ENCODE measurements around the gene TBC1D32.
"Not testable (repeated sequence)": the region's sequence is repeated elsewhere in the genome, so short reads cannot be mapped to it uniquely, and the experiment has no call there.

Gene TBC1D32, protein sequence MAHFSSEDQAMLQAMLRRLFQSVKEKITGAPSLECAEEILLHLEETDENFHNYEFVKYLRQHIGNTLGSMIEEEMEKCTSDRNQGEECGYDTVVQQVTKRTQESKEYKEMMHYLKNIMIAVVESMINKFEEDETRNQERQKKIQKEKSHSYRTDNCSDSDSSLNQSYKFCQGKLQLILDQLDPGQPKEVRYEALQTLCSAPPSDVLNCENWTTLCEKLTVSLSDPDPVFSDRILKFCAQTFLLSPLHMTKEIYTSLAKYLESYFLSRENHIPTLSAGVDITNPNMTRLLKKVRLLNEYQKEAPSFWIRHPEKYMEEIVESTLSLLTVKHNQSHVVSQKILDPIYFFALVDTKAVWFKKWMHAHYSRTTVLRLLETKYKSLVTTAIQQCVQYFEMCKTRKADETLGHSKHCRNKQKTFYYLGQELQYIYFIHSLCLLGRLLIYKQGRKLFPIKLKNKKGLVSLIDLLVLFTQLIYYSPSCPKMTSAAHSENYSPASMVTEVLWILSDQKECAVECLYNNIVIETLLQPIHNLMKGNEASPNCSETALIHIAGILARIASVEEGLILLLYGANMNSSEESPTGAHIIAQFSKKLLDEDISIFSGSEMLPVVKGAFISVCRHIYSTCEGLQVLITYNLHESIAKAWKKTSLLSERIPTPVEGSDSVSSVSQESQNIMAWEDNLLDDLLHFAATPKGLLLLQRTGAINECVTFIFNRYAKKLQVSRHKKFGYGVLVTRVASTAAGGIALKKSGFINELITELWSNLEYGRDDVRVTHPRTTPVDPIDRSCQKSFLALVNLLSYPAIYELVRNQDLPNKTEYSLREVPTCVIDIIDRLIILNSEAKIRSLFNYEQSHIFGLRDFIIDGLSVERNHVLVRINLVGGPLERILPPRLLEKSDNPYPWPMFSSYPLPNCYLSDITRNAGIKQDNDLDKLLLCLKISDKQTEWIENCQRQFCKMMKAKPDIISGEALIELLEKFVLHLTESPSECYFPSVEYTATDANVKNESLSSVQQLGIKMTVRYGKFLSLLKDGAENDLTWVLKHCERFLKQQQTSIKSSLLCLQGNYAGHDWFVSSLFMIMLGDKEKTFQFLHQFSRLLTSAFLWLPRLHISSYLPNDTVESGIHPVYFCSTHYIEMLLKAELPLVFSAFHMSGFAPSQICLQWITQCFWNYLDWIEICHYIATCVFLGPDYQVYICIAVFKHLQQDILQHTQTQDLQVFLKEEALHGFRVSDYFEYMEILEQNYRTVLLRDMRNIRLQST

GRCh38 chr6:121334299-121335086 is at the start of gene TBC1D32:
TSS of gene TBC1D32 (minus strand) at chr6:121334480. CDS start at chr6:121334430, 50 bp downstream.
- DNase-seq: peak; percentile 88

DNA sequence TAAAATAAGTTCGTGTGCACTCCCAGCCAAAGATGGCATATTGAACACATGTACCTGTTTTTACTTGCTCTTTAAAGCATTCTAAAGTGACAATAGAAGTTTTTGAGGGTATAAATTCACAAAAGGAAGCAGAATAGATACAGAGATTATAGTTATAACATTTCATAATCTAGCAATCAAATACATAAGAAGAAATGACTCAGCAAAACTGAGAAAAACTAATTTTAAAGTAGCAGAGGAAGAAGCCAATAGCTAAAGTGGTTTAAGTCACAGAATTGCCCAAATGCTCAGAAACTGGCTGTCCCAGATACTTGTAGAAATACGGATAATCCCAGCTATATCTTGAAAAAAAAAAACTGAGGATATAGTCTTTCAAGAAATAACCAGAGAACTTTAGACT is 49.2 kb upstream of the TBC1D32 start:
- DNase-seq: no peak

GRCh38 chr6:121382467-121383121 is 48.3 kb upstream of the TBC1D32 start:
- DNase-seq: no peak

- DNase-seq: no peak
Observed at GRCh38 chr6:121376411-121376810, 42.1 kb upstream of the TBC1D32 start.

DNA sequence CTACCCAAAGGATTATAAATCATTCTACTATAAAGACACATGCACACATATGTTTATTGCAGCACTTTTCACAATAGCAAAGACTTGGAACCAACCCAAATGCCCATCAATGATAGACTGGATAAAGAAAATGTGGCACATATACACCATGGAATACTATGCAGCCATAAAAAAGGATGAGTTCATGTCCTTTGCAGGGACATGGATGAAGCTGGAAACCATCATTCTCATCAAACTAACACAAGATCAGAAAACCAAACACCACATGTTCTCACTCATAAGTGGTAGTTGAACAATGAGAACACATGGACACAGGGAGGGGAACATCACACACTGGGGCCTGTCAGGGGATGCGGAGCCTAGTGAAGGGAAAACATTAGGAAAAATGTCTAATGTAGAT is 39.9 kb upstream of the TBC1D32 start:
- not testable (repeated sequence) for DNase-seq

DNA sequence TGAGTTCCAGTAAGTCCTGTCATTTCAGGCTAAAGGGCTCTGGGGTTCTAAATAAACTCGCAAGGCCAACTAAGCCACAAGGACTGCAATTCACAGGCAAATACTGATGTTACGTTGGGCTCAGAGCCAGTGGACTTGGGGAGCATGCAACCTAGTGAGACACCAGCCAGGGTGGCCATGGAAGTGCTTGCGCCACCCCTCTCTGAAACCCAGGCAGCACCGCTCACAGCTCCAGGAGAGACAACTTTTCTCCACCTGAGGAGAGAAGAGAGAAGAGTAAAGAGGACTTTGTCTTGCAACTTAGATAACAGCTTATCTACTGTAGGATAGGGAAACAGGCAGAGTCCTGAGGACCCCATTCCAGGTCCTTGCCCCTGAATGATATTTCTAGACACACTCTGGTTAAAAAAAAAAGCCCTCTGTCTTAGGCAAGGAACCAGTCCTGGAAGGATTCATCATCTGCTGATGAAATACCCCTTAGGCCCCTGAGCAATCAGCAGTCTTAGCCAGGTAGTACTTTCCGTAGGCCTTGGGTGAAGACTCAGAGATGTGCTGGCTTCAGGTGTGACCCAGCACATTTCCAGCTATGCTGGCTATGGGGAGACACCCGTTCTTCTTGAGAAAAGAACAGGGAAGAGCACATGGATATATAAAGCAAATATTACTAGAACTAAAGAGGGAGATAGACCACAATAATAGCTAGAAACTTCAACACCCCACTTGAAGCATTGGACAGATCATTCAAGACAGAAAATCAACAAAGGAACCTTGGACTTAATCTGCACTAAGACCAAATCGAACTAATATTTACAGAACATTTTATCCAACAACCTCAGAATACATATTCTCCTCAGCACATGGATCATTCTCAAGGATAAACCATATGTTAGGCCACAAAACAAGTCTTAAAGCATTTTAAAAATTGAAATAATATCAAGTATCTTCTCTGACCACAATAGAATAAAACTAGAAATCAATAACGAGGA is 31.5 kb upstream of the TBC1D32 start:
- DNase-seq: no peak

DNA sequence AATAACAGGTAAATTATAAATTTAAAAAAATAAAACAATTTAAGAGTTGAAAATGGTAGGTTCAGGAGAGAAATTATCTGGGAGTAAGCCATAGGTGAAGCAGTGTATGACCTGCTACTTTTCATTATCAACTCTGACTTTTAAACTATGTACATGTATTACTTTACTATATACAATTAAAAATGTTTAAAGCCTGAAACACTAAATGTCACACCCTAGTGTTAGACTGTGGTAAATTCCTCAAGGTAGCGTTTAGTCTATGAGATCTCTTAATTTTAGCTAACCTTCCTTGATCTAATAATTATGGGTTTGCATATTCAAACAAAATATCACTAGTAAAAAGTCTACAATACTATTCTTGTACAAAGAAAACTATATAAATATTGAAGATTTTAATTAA is 22.3 kb upstream of the TBC1D32 start:
- no peak for DNase-seq

DNA sequence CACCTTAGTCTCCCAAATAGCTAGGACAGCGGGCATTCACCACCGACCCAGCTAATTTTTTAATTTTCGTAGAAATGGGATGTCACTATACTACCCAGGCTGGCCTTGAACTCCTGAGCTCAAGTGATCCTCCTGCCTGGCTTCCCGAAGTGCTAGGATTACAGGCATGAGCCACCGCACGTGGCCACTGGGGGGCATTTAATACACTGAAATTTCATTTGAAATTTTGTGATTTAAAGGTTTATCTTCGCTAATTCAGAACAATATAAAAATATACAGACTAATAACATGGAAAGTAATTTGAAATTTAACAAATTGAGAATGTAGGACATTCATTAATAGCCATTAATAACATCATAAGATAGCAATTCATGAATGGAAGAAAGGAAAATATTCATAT is 20.5 kb upstream of the TBC1D32 start:
- no peak for DNase-seq

DNA sequence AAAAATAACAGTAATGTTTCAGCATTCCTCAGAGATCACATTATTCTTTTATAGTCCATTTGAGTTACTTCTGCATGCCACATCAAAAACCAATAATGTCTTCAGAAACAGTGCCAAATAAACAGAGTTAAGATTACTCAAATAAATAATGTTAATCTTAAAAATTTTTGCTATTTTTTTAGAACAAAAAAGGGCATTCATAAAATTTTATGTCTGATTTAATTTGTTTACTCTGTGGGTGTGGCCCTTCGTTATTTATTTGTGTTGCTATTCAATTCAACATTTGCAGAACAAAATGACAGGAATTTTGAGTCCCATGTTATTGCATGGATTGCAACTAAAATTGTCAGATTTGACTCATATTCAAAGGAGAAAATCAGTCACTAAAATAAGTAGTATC is 18.7 kb upstream of the TBC1D32 start:
- no peak for DNase-seq

GRCh38 chr6:121351916-121352315 is 17.6 kb upstream of the TBC1D32 start:
- DNase-seq: no peak

GRCh38 chr6:121349596-121349995 is 15.3 kb upstream of the TBC1D32 start:
- no peak for DNase-seq

GRCh38 chr6:121347484-121347883 is 13.2 kb upstream of the TBC1D32 start:
- no peak for DNase-seq

DNA sequence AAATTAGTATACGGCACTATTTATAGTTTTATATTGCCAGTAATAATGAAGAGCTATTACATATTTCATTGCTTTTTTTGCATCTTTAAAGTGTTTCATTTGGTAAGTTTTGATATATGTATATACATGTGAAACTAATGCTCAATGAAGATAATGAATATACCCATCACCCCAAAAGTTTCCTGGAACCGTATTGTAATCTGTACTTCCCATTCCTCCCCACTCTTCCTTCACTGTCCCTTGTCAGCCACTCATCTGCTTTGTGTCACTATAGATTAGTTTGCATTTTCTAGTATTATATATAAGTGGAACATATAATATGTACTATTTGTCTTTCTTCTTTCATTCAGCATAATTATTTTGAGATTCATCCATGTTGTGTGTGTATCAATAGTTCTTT is 10.3 kb upstream of the TBC1D32 start:
- no peak for DNase-seq

- DNase-seq: no peak
Observed at GRCh38 chr6:121339639-121340226, 5.5 kb upstream of the TBC1D32 start.

DNA sequence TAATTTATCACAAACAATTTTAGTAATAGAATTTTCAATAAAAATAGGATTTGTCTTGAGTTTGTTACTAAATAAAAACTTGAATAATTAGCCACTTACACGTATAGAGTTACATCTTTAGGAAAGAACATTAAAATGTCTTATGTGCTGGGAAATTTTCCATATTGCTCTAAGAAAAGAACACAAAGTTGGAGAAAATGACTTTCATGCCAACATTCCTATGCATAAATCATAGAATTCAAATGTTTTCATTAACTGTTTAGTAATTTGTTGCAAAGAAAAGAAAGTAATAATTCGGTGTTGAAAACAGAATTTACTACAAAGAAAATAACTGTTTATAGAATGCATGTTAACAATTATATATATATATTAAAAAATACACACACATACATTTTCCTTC is 4.7 kb upstream of the TBC1D32 start:
- no peak for DNase-seq

- no peak for DNase-seq
Observed at GRCh38 chr6:121338366-121338765, 4.1 kb upstream of the TBC1D32 start.

DNA sequence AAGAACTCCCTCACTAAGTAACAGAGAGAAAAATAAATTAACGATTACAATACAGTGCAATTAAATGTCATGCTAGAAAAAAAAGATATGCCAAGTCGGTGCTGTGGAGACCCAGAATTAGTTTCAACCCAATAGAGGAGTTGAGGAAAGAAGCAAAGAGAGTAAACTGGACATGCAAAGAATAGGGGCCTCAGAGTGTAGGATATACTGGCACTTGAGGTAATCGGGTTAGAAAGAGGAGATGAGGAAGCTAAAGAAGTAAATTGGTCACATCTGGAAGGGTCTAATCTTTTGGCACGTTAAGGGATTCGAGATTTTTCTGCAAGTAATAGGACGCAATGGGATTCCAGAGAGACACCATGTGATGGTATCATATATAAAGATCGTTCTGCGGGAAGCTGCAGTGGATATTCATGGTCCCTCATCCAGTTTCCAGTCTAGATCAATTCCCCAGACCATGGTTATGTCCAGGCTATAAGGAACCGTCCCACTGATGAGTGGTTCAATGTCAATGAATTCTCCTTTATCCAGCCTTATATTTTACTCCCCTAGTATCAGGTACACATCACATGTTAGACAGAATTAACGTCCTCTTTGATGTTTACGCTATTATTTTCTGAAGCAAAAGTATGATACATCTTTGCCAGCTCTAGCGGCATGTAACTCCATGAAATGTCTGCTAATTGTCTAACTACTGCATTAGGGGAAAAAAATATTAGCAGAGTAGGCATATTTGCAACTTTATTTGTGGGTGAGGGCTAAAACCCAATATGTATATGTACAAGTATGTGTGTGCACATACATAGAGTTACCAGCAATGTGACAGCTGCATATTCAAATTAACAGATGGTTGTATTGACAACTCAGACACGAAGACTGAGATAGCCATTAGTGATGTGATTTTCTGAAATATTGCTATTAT is 1.1 kb upstream of the TBC1D32 start:
- no peak for DNase-seq

GRCh38 chr6:121333694-121334093 is 586 bp downstream of the TBC1D32 start:
- not testable (repeated sequence) for DNase-seq

- no peak for DNase-seq
Observed at GRCh38 chr6:121333196-121333595, 1.1 kb downstream of the TBC1D32 start.
